SK-N-SH treated with all-trans-retinoic acid at 6 μM for 48 hours (cell line): Measurements from ENCODE around the gene ZNF283.
"Not testable (repeated sequence)": the region's sequence is repeated elsewhere in the genome, so short reads cannot be mapped to it uniquely, and the experiment has no call there.

ENCODE experiments used
- ATAC-seq: fragments of 200-7000 bp; cut with Tn5 transposase; 3 replicates; pipeline ENCODE4 v1.9.1; 2020; ENCODE audit warnings: mild to moderate bottlenecking, moderate library complexity
- ARNTL ChIP-seq: fragments of 450-650 bp; formaldehyde crosslinking; IDR thresholded peaks from 2 replicates; pipeline ENCODE4 v1.5.0; 2020; ENCODE audit warnings: low read depth, mild to moderate bottlenecking, moderate library complexity, borderline replicate concordance
- BACH2 ChIP-seq: fragments of 250-450 bp; sonication (Bioruptor Pico); IDR thresholded peaks from 2 replicates; pipeline ENCODE4 v1.9.0; 2021; ENCODE audit warnings: mild to moderate bottlenecking, borderline replicate concordance
- ESRRG ChIP-seq: fragments of 250-450 bp; sonication (Bioruptor Pico); IDR thresholded peaks from 2 replicates; pipeline ENCODE4 v1.6.1; 2021; ENCODE audit warnings: mild to moderate bottlenecking
- GLIS3 ChIP-seq: fragments of 250-450 bp; sonication (Bioruptor Pico); IDR thresholded peaks from 2 replicates; pipeline ENCODE4 v1.5.0; 2020; ENCODE audit warnings: mild to moderate bottlenecking, moderate library complexity
- ISL1 ChIP-seq: fragments of 250-450 bp; sonication (Bioruptor Pico); IDR thresholded peaks from 2 replicates; pipeline ENCODE4 v2.1.2; 2022; ENCODE audit warnings: mild to moderate bottlenecking, moderate library complexity
- OSR1 ChIP-seq: fragments of 250-450 bp; sonication (Bioruptor Pico); IDR thresholded peaks from 2 replicates; pipeline ENCODE4 v1.8.0; 2022; ENCODE audit warnings: moderate library complexity, mild to moderate bottlenecking, inconsistent platforms
- PPARA ChIP-seq: fragments of 250-450 bp; sonication (Bioruptor Pico); IDR thresholded peaks from 2 replicates; pipeline ENCODE4 v1.5.0; 2020; ENCODE audit warnings: mild to moderate bottlenecking, borderline replicate concordance
- RARB ChIP-seq: fragments of 250-450 bp; sonication (Bioruptor Pico); IDR thresholded peaks from 2 replicates; pipeline ENCODE4 v1.8.0; 2021; ENCODE audit warnings: mild to moderate bottlenecking, moderate library complexity
- SNAI2 ChIP-seq: fragments of 250-450 bp; sonication (Bioruptor Pico); IDR thresholded peaks from 2 replicates; pipeline ENCODE4 v1.5.0; 2020; ENCODE audit warnings: mild to moderate bottlenecking, moderate library complexity
- TCF4 ChIP-seq: fragments of 250-450 bp; sonication (Bioruptor Pico); IDR thresholded peaks from 2 replicates; pipeline ENCODE4 v1.8.0; 2021; ENCODE audit warnings: mild to moderate bottlenecking, moderate library complexity, borderline replicate concordance
- ZC3H10 ChIP-seq: fragments of 250-450 bp; sonication (Bioruptor Pico); IDR thresholded peaks from 2 replicates; pipeline ENCODE4 v1.5.1; 2021; ENCODE audit warnings: mild to moderate bottlenecking, moderate library complexity
- ZFP3 ChIP-seq: fragments of 250-450 bp; sonication (Bioruptor Pico); IDR thresholded peaks from 2 replicates; pipeline ENCODE4 v1.5.0; 2020; ENCODE audit warnings: mild to moderate bottlenecking, moderate library complexity
- ZFP30 ChIP-seq: fragments of 450-650 bp; formaldehyde crosslinking; IDR thresholded peaks from 2 replicates; pipeline ENCODE4 v1.5.0; 2022; ENCODE audit warnings: mild to moderate bottlenecking, moderate library complexity
- ZNF565 ChIP-seq: fragments of 450-650 bp; formaldehyde crosslinking; conservative IDR thresholded peaks from 2 replicates; pipeline ENCODE4 v1.5.0; 2020; ENCODE audit warnings: low read depth, mild to moderate bottlenecking, moderate library complexity
- ZNF70 ChIP-seq: fragments of 450-650 bp; formaldehyde crosslinking; IDR thresholded peaks from 2 replicates; pipeline ENCODE4 v1.5.0; 2020; ENCODE audit warnings: mild to moderate bottlenecking, moderate library complexity
- ZNF8 ChIP-seq: fragments of 450-650 bp; formaldehyde crosslinking; IDR thresholded peaks from 2 replicates; pipeline ENCODE4 v1.5.0; 2020; ENCODE audit warnings: mild to moderate bottlenecking, moderate library complexity
- TF ChIP-seq, protein P1 (sequence below): fragments of 250-450 bp; sonication (Bioruptor Pico); IDR thresholded peaks from 2 replicates; pipeline ENCODE4 v1.8.0; 2020; ENCODE audit warnings: mild to moderate bottlenecking, moderate library complexity, borderline replicate concordance
- TF ChIP-seq, protein P2 (sequence below): fragments of 250-450 bp; sonication (Bioruptor Pico); IDR thresholded peaks from 2 replicates; pipeline ENCODE4 v1.8.0; 2021; ENCODE audit warnings: low read depth, mild to moderate bottlenecking, moderate library complexity, borderline replicate concordance
- TF ChIP-seq, protein P3 (sequence below): fragments of 250-450 bp; sonication (Bioruptor Pico); IDR thresholded peaks from 2 replicates; pipeline ENCODE4 v1.5.0; 2020; ENCODE audit warnings: mild to moderate bottlenecking, moderate library complexity
- TF ChIP-seq, protein P4 (sequence below): fragments of 250-450 bp; sonication (Bioruptor Pico); IDR thresholded peaks from 2 replicates; pipeline ENCODE4 v1.5.1; 2021; ENCODE audit warnings: mild to moderate bottlenecking, moderate library complexity

The ZNF283 gene

DNA sequence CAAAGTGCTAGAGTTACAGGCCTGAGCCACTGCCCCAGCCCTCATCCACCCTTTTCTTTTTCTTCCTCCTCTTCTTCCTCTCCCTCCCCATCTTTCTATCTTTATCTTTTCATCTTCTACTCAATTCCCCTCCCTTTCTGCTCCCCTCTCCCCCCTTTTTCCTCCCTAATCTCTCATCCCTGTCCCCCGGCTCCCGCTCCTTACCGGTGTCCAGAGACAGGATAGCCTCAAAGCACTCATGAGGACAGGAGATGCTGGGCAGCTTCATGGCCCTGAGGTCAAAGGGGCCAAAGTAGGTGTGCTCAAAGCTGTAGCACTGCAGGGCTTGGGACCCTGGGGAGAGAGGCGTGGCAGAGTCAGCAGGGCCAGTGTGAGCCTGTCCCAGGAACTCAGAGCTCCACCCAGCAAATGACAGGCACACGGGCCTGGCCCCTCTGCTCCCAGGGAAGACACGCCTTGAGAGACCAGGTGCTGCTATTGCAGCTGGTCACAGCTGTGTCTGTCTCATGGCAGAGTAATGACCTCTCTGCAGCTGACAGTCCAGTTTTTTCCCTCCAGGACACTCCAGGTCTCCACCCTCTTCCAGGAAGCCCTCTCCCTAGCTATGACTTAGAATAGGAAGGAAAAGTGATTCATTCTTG, 27.5 kb upstream of the ZNF283 start (continued):
- TF ChIP-seq RARB: no peak
- no peak for TF ChIP-seq BACH2
- no peak for TF ChIP-seq ESRRG

DNA sequence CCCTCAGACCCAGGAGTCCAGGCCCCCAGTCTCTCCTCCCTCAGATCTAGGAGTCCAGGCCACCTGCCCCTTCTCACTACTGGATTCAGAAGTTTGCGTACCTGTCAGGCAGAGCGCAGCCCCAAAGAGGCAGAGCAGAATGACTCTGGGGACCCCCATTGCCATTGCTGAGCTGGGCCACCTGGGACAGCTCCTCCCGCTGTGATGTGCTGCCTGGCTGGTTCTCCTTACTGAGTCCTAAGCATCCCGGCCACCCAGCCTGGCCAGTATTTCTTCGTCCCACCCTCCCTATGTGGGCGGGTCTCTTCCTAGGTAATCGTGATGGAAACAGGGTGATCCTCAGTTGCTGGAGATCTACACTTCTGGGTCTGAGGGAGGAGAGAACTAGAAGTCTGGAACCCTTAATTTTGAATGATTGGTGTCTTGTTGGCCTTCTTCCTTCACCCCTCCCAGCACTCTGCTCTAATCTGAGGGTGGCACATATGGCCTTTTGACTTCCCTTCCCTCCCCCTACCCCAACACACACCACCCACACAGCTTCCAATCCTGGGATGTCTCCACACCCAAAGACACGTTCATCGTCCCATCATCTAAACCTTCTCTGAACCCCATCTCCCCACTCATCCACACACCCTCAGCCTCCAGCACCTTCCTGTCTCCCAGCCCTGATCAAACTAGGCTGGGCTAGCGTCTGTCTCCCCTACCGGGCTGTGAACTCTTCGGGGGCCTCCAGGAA, 24.7 kb upstream of the ZNF283 start, which contains the start of gene LYPD5:
Gene LYPD5 (minus strand): TSS at position 232 of the 736 bp plus-strand sequence. CDS start 67 bp downstream, at position 165.
- TF ChIP-seq ZNF8 (CRISPR knock-in tag): no peak
- TF ChIP-seq OSR1 (CRISPR knock-in tag): no peak
- TF ChIP-seq TCF4: no peak
- TF ChIP-seq ZFP3 (CRISPR knock-in tag): no peak
- TF ChIP-seq ZFP30 (CRISPR knock-in tag): no peak
- TF ChIP-seq ZC3H10 (CRISPR knock-in tag): no peak
- TF ChIP-seq, protein P1, sequence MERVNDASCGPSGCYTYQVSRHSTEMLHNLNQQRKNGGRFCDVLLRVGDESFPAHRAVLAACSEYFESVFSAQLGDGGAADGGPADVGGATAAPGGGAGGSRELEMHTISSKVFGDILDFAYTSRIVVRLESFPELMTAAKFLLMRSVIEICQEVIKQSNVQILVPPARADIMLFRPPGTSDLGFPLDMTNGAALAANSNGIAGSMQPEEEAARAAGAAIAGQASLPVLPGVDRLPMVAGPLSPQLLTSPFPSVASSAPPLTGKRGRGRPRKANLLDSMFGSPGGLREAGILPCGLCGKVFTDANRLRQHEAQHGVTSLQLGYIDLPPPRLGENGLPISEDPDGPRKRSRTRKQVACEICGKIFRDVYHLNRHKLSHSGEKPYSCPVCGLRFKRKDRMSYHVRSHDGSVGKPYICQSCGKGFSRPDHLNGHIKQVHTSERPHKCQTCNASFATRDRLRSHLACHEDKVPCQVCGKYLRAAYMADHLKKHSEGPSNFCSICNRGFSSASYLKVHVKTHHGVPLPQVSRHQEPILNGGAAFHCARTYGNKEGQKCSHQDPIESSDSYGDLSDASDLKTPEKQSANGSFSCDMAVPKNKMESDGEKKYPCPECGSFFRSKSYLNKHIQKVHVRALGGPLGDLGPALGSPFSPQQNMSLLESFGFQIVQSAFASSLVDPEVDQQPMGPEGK: no peak
- TF ChIP-seq ZNF565: no peak
- TF ChIP-seq PPARA: no peak
- no peak for TF ChIP-seq ISL1 (CRISPR knock-in tag)
- no peak for TF ChIP-seq RARB
- no peak for TF ChIP-seq SNAI2
- no peak for TF ChIP-seq ARNTL (CRISPR knock-in tag)
- TF ChIP-seq, protein P2, sequence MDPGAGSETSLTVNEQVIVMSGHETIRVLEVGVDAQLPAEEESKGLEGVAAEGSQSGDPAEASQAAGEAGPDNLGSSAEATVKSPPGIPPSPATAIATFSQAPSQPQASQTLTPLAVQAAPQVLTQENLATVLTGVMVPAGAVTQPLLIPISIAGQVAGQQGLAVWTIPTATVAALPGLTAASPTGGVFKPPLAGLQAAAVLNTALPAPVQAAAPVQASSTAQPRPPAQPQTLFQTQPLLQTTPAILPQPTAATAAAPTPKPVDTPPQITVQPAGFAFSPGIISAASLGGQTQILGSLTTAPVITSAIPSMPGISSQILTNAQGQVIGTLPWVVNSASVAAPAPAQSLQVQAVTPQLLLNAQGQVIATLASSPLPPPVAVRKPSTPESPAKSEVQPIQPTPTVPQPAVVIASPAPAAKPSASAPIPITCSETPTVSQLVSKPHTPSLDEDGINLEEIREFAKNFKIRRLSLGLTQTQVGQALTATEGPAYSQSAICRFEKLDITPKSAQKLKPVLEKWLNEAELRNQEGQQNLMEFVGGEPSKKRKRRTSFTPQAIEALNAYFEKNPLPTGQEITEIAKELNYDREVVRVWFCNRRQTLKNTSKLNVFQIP: no peak
- TF ChIP-seq, protein P3, sequence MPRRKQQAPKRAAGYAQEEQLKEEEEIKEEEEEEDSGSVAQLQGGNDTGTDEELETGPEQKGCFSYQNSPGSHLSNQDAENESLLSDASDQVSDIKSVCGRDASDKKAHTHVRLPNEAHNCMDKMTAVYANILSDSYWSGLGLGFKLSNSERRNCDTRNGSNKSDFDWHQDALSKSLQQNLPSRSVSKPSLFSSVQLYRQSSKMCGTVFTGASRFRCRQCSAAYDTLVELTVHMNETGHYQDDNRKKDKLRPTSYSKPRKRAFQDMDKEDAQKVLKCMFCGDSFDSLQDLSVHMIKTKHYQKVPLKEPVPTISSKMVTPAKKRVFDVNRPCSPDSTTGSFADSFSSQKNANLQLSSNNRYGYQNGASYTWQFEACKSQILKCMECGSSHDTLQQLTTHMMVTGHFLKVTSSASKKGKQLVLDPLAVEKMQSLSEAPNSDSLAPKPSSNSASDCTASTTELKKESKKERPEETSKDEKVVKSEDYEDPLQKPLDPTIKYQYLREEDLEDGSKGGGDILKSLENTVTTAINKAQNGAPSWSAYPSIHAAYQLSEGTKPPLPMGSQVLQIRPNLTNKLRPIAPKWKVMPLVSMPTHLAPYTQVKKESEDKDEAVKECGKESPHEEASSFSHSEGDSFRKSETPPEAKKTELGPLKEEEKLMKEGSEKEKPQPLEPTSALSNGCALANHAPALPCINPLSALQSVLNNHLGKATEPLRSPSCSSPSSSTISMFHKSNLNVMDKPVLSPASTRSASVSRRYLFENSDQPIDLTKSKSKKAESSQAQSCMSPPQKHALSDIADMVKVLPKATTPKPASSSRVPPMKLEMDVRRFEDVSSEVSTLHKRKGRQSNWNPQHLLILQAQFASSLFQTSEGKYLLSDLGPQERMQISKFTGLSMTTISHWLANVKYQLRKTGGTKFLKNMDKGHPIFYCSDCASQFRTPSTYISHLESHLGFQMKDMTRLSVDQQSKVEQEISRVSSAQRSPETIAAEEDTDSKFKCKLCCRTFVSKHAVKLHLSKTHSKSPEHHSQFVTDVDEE (CRISPR knock-in tag): no peak
- TF ChIP-seq ZNF70 (CRISPR knock-in tag): no peak
- TF ChIP-seq ESRRG: no peak
- no peak for TF ChIP-seq BACH2
- TF ChIP-seq, protein P4, sequence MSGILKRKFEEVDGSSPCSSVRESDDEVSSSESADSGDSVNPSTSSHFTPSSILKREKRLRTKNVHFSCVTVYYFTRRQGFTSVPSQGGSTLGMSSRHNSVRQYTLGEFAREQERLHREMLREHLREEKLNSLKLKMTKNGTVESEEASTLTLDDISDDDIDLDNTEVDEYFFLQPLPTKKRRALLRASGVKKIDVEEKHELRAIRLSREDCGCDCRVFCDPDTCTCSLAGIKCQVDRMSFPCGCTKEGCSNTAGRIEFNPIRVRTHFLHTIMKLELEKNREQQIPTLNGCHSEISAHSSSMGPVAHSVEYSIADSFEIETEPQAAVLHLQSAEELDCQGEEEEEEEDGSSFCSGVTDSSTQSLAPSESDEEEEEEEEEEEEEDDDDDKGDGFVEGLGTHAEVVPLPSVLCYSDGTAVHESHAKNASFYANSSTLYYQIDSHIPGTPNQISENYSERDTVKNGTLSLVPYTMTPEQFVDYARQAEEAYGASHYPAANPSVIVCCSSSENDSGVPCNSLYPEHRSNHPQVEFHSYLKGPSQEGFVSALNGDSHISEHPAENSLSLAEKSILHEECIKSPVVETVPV: no peak
- ATAC-seq: no peak

DNA sequence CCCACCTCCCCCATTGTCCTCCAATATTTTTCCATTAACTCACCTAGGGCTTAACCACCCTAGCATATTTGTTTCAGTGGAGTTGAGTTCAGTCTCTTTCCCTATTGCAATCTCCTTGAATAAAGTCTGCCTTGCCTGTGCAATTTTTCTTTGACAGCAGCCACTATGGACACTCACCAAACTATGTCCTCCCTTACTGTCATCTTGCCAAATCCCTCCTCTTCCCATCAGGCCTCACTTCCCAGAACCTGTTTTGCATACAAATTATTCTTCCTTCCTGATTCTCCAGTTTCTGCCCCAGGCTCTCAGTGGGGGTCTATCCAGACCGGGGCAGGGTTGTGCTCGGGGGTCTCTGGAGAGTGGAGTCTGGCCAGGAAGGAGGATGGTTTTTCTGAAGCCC, 22.7 kb upstream of the ZNF283 start:
- no peak for TF ChIP-seq ZFP30 (CRISPR knock-in tag)
- no peak for TF ChIP-seq BACH2
- TF ChIP-seq, protein P3 (CRISPR knock-in tag): no peak
- TF ChIP-seq, protein P4: no peak
- TF ChIP-seq, protein P2: no peak
- TF ChIP-seq GLIS3 (CRISPR knock-in tag): no peak
- ATAC-seq: no peak

DNA sequence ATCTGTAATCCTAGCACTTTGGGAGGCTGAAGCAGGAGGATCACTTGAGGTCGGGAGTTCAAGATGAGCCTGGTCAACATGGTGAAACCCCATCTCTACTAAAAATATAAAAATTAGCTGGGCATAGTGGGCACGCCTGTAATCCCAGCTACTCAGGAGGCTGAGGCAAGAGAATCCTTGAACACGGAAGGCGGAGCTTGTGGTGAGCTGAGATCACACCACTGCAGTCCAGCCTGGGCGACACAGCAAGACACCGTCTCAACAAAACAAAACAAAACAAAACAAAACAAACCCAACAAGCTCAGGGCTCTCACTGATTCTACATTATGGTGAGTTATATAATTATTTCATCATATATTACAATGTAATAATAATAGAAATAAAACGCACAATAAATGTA, 20.7 kb upstream of the ZNF283 start:
- not testable (repeated sequence) for ATAC-seq
